Neutrophil (primary cell): Measurements from ENCODE around the gene CLEC3B.

Experiments
- H3K27ac ChIP-seq: fragments of 200-600 bp; sonication (generic); 2 replicates; pipeline ENCODE4 v1.5.1; 2016; ENCODE audit warnings: mild to moderate bottlenecking, moderate library complexity
- H3K27me3 ChIP-seq: fragments of 200-600 bp; sonication (generic); 2 replicates; pipeline ENCODE4 v1.6.0; 2016; ENCODE audit warnings: mild to moderate bottlenecking
- H3K36me3 ChIP-seq: fragments of 200-600 bp; sonication (generic); 2 replicates; pipeline ENCODE4 v1.5.1; 2017
- H3K4me1 ChIP-seq, 2 experiments: fragments of 200-600 bp in 1 of 2; sonication (generic) in 1 of 2; 1 replicate in 1 of 2; 2 replicates in 1 of 2; pipeline versions ENCODE4 v1.5.1 to v1.6.1; 2013 to 2016; ENCODE audit warnings: low read depth in 1 of 2, low read length in 1 of 2, mild to moderate bottlenecking in 1 of 2, moderate library complexity in 1 of 2; ENCODE audit not compliant: control insufficient read depth in 1 of 2, insufficient read depth in 1 of 2
- H3K4me3 ChIP-seq, 2 experiments: fragments of 200-600 bp in 1 of 2; sonication (generic) in 1 of 2; 1 replicate in 1 of 2; 2 replicates in 1 of 2; pipeline ENCODE4 v1.5.1; 2013 to 2016; ENCODE audit warnings: low read depth in 1 of 2, low read length in 1 of 2, mild to moderate bottlenecking in 1 of 2, moderate library complexity in 1 of 2
- H3K9me3 ChIP-seq: fragments of 200-600 bp; sonication (generic); 2 replicates; pipeline ENCODE4 v1.5.1; 2016
- CTCF ChIP-seq: fragments of 200-600 bp; sonication (generic); IDR thresholded peaks from 2 replicates; pipeline ENCODE4 v1.5.1; 2016; ENCODE audit warnings: antibody characterized with exemption

CLEC3B gene

GRCh38 chr3:45007091-45007490, 19.0 kb upstream of the CLEC3B start:
- Histone ChIP-seq H3K36me3 (peaks cover 21% of the 10 kb centered on the region), H3K4me1 (peaks cover 0 to 5% of the 10 kb centered on the region in 2 experiments), H3K4me3 (no peak overlapping the region), H3K9me3 (no peaks in the 10 kb centered on the region), H3K27me3 (no peaks in the 10 kb centered on the region), H3K27ac (no peak overlapping the region)
- no peak for TF ChIP-seq CTCF

GRCh38 chr3:45008117-45008516, 18.0 kb upstream of the CLEC3B start:
- H3K4me3 ChIP-seq = no peak overlapping the region
- no peaks in the 10 kb centered on the region for H3K9me3 ChIP-seq
- peaks cover 23% of the 10 kb centered on the region for H3K36me3 ChIP-seq
- H3K27ac ChIP-seq = no peak overlapping the region
- peaks cover 0 to 7% of the 10 kb centered on the region in 2 experiments for H3K4me1 ChIP-seq
- TF ChIP-seq CTCF = no peak
- H3K27me3 ChIP-seq = no peaks in the 10 kb centered on the region

- H3K4me1 ChIP-seq = peaks cover 0 to 7% of the 10 kb centered on the region in 2 experiments
- TF ChIP-seq CTCF = no peak
Measured at GRCh38 chr3:45009868-45010267, 16.2 kb upstream of the CLEC3B start.

GRCh38 chr3:45010811-45011333, 15.2 kb upstream of the CLEC3B start:
- Histone ChIP-seq H3K27me3 (no peaks in the 10 kb centered on the region), H3K36me3 (peaks cover 30% of the 10 kb centered on the region), H3K27ac (no peak overlapping the region), H3K9me3 (no peaks in the 10 kb centered on the region), H3K4me1 (peaks cover 0 to 7% of the 10 kb centered on the region in 2 experiments), H3K4me3 (no peak overlapping the region)
- TF ChIP-seq CTCF = no peak

More at GRCh38 chr3:45009868-45010267, 16.2 kb upstream of the CLEC3B start:
- Histone ChIP-seq H3K36me3 (peaks cover 30% of the 10 kb centered on the region), H3K4me3 (no peak overlapping the region), H3K9me3 (no peaks in the 10 kb centered on the region), H3K27ac (no peak overlapping the region), H3K27me3 (no peaks in the 10 kb centered on the region)

- peaks cover 30% of the 10 kb centered on the region for H3K36me3 ChIP-seq
Measured at GRCh38 chr3:45011756-45012508, 14.2 kb upstream of the CLEC3B start.

More at GRCh38 chr3:45011756-45012508, 14.2 kb upstream of the CLEC3B start:
- Histone ChIP-seq H3K9me3 (no peaks in the 10 kb centered on the region), H3K4me3 (no peak overlapping the region), H3K27ac (no peak overlapping the region), H3K27me3 (no peaks in the 10 kb centered on the region), H3K4me1 (peaks cover 0 to 7% of the 10 kb centered on the region in 2 experiments)
- no peak for TF ChIP-seq CTCF
